Right atrium auricular region (tissue), 2 donors: ENCODE results near the gene SEC24C. TPM values are rescaled to one million over a fixed set of nuclear protein-coding genes. Genes with fewer than 3 reads are reported as not detected.

ENCODE experiments used
- DNase-seq: peaks from one replicate; pipeline ENCODE4 v3.0.0-alpha.2; 2019; ENCODE audit warnings: low spot score
- H3K27ac ChIP-seq, 2 donors: fragments of 200-600 bp; sonication (generic); 1 replicate in 1 of 2; 2 replicates in 1 of 2; pipeline ENCODE4 v1.5.1; 2016 to 2019
- H3K27me3 ChIP-seq, 2 donors: fragments of 200-600 bp; sonication (generic); one replicate each; pipeline versions ENCODE4 v1.5.1 to v1.6.0; 2017 to 2019
- H3K36me3 ChIP-seq: fragments of 200-600 bp; sonication (generic); one replicate; pipeline ENCODE4 v1.5.1; 2016
- H3K4me1 ChIP-seq, 2 donors: fragments of 200-600 bp; sonication (generic); one replicate each; pipeline versions ENCODE4 v1.5.1 to v1.6.0; 2017 to 2019
- H3K4me3 ChIP-seq, 2 donors: fragments of 200-600 bp; sonication (generic); 1 replicate in 1 of 2; 2 replicates in 1 of 2; pipeline ENCODE4 v1.5.1; 2017 to 2019; ENCODE audit warnings: mild to moderate bottlenecking in 1 of 2, moderate library complexity in 1 of 2
- H3K9me3 ChIP-seq, 2 donors: fragments of 200-600 bp; sonication (generic); one replicate each; pipeline ENCODE4 v1.5.1; 2019
- total RNA-seq, 2 donors: library from RNA; depleted of rRNA; stranded (reverse); fragments of >200 nt; gene quantifications; one replicate each; pipeline ENCODE4 v1.1.0, GENCODE V29; 2016
- TF ChIP-seq, protein P1 (sequence below), 2 donors: fragments of 200-600 bp; sonication (generic); IDR thresholded peaks; one replicate each; pipeline ENCODE4 v1.5.1; 2019; ENCODE audit warnings: antibody characterized with exemption in 2 of 2

Gene SEC24C
- total RNA-seq, 2 donors from 2014 or later = 38.5 to 51.8 TPM

DNA sequence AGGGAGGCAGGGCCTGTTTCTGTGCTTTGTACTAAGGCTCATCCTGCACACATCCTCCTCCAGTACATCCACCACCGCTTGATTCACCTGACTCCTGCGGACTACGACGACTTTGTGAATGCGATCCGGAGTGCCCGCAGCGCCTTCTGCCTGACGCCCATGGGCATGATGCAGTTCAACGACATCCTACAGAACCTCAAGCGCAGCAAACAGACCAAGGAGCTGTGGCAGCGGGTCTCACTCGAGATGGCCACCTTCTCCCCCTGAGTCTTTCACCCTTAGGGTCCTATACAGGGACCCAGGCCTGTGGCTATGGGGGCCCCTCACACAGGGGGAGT lies 57.0 kb downstream of the SEC24C start:
- Histone ChIP-seq H3K36me3 (peaks cover 93% of the 10 kb centered on the region), H3K4me1 (no peaks in the 10 kb centered on the region), H3K27me3 (no peaks in the 10 kb centered on the region), H3K9me3 (no peaks in the 10 kb centered on the region), H3K27ac (no peak overlapping the region), H3K4me3 (no peak overlapping the region)
- no peak for DNase-seq
- TF ChIP-seq, protein P1, sequence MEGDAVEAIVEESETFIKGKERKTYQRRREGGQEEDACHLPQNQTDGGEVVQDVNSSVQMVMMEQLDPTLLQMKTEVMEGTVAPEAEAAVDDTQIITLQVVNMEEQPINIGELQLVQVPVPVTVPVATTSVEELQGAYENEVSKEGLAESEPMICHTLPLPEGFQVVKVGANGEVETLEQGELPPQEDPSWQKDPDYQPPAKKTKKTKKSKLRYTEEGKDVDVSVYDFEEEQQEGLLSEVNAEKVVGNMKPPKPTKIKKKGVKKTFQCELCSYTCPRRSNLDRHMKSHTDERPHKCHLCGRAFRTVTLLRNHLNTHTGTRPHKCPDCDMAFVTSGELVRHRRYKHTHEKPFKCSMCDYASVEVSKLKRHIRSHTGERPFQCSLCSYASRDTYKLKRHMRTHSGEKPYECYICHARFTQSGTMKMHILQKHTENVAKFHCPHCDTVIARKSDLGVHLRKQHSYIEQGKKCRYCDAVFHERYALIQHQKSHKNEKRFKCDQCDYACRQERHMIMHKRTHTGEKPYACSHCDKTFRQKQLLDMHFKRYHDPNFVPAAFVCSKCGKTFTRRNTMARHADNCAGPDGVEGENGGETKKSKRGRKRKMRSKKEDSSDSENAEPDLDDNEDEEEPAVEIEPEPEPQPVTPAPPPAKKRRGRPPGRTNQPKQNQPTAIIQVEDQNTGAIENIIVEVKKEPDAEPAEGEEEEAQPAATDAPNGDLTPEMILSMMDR (IDR thresholded peaks at IDR 0.05) = no peak

DNA sequence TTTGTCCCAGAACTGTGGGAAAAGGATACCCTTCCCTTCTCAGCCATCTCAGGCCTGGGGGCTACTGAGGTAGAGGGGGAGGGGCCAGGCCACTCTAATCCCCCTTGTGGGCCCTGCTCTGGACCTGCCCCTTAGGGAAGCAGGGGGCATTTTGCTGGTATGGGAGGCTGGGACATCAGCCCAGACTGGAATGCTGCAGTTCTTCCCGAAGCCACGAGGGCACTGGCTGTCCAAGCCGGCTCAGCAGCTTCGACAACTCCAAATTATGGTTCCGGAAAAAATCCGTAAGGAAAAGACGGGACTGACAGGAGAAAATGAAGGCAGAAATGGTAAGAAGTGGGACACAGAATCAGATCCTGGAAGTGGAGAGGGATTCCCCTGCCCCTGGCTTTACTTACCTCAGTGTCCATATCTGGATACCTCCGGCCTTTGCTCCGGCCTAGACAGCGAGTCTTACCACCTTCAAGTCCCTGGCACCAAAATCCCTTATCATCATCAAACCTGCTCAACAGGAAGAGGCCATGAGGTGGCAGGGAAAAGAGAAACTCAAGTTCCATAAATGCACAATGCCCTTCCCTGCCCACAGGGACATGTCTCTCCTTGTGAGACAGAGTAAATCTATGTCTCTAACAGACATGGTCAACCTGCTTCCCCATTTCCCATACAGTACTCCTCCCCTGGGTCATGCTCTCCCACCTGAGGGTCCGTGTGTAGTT lies 58.3 kb downstream of the SEC24C start:
- Histone ChIP-seq H3K27me3 (no peaks in the 10 kb centered on the region), H3K4me3 (no peak overlapping the region), H3K27ac (no peak overlapping the region), H3K4me1 (peaks cover 0 to 11% of the 10 kb centered on the region in 2 donors), H3K36me3 (peaks cover 93% of the 10 kb centered on the region), H3K9me3 (no peaks in the 10 kb centered on the region)
- TF ChIP-seq, protein P1 (IDR thresholded peaks at IDR 0.05) = no peak
- DNase-seq = no peak

DNA sequence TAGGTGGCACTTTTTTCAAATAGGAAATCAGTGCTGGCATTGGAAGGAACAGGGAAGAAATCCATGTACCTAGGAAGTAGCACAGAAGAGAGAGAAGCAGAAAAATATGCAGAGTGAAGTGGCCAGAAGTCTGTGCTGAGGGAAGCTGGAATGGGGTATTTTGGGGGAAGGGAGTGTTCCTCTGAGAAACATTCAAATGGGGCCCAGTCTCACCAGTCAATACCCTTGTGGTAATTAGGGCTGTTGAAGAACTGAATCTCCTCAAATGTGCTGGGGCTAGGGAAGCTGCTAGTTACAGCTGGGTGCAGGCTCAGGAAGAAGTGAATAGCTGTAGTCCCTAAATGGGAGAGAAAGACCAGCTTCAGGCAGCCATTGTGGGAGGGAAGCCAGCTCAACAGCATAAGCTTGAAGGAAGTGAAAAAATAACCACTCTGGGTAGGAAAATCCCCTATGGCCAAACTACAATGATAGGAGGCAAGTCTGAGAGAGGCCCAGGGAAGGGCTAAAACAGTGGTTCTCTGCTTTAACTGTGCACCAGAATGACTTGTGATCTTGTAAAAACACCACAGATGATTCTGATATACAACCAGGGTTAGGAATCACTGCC lies 59.6 kb downstream of the SEC24C start:
- H3K36me3 ChIP-seq = peaks cover 93% of the 10 kb centered on the region
- DNase-seq = no peak
- H3K4me1 ChIP-seq = peaks cover 0 to 15% of the 10 kb centered on the region in 2 donors
- H3K4me3 ChIP-seq = no peak overlapping the region
- H3K27me3 ChIP-seq = no peaks in the 10 kb centered on the region
- TF ChIP-seq, protein P1 (IDR thresholded peaks at IDR 0.05) = no peak
- no peak overlapping the region for H3K27ac ChIP-seq
- H3K9me3 ChIP-seq = no peaks in the 10 kb centered on the region

DNA sequence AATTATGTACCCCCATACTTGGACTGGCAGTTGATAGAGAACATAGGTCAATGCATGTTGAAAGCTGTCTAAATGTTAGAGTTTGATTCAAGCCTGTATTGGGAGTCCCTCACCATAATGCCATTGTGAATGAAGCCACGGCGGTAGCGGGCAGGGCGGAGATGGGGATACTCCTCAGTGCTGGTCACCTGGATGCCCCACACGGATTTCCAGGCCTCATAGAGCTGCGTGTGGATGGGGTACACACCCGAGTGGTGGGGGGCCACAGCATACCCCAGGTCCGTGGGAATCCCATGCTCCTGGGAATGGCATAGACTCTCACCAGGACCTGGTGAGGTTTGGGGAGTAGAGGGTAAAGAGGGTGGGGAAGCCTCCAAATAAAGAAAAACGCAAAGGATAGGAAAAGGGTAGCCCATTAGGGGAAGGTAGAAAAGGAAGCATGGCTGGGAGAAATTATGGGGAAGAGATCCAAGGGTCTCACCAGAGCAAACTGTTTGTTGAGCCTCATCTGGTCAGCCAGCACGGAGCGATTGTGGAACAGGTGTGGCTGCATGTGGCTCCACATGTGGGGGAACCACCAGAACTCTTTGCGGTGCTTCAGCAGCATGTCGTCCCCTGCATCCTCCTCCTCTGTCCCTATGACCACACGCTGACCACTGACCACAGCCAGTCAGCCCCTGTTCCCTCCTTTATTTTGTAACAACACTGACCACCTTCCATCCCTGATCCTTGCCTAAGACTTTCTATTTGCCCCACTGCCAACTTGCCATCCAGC lies 62.2 kb downstream of the SEC24C start:
- H3K4me3 ChIP-seq = no peak overlapping the region
- no peaks in the 10 kb centered on the region for H3K9me3 ChIP-seq
- H3K36me3 ChIP-seq = peaks cover 77% of the 10 kb centered on the region
- no peaks in the 10 kb centered on the region for H3K27me3 ChIP-seq
- DNase-seq = no peak
- no peak overlapping the region for H3K27ac ChIP-seq
- peaks cover 0 to 23% of the 10 kb centered on the region in 2 donors for H3K4me1 ChIP-seq
- TF ChIP-seq, protein P1 (IDR thresholded peaks at IDR 0.05) = no peak

DNA sequence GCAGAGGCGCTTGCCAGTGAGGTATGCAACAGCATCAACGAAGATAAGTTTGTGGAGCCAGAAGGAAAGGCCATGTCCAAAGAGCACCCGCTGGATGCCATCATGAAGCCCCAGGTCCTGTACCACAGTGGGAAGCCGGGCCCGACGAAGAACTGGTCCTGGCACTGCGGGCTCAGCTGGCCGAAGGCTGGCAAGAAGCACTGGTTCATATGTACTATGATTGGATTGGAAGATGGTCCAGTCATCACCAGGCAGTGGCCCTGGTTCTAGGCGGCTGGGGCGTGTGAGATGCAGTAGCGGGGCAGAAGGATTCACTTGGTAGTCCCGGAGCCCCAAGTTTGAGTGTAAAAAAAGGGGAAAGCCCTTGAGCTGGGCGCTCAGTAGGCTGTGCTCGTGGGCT lies 63.3 kb downstream of the SEC24C start:
- Histone ChIP-seq H3K9me3 (no peaks in the 10 kb centered on the region), H3K4me1 (peaks cover 0 to 23% of the 10 kb centered on the region in 2 donors), H3K27ac (no peak overlapping the region), H3K27me3 (no peaks in the 10 kb centered on the region), H3K36me3 (peaks cover 66% of the 10 kb centered on the region), H3K4me3 (no peak overlapping the region)
- TF ChIP-seq, protein P1 (IDR thresholded peaks at IDR 0.05) = no peak
- no peak for DNase-seq
